Neural cell (in vitro differentiated cells): ENCODE measurements around the gene CCDC82. TPM values are rescaled to one million over a fixed set of nuclear protein-coding genes. Genes with fewer than 3 reads are reported as not detected.
A peak's percentile ranks its signal among the peaks of the same experiment; 100 is the strongest.

Source experiments
- H2AFZ ChIP-seq: fragments of 200-600, 300-800 bp; sonication (generic), shearing (Covaris generic); 2 replicates; pipeline ENCODE4 v1.6.0; 2014; ENCODE audit warnings: low read depth, mild to moderate bottlenecking, antibody characterized with exemption, low read length, moderate library complexity
- H3F3A ChIP-seq: fragments of 200-600 bp; shearing (Covaris generic); 2 replicates; pipeline ENCODE4 v1.6.1; 2016; ENCODE audit warnings: mild to moderate bottlenecking, moderate library complexity, mixed read lengths, antibody characterized with exemption, low read length; ENCODE audit not compliant: insufficient read depth, poor library complexity, severe bottlenecking
- H3K27ac ChIP-seq: fragments of 200-600, 300-800 bp; sonication (generic), shearing (Covaris generic); 2 replicates; pipeline ENCODE4 v1.5.1; 2014; ENCODE audit warnings: mild to moderate bottlenecking, low read length, moderate library complexity
- H3K27me3 ChIP-seq: fragments of 300-800, 200-600 bp; sonication (generic), shearing (Covaris generic); 2 replicates; pipeline ENCODE4 v1.6.0; 2014; ENCODE audit warnings: mild to moderate bottlenecking, low read depth, low read length, moderate library complexity; ENCODE audit not compliant: insufficient read depth
- H3K36me3 ChIP-seq: fragments of 300-800, 200-600 bp; sonication (generic), shearing (Covaris generic); 2 replicates; pipeline ENCODE4 v1.5.1; 2014; ENCODE audit warnings: mild to moderate bottlenecking, antibody characterized with exemption, low read length, moderate library complexity; ENCODE audit not compliant: insufficient read depth
- H3K4me2 ChIP-seq: fragments of 300-800, 200-600 bp; sonication (generic), shearing (Covaris generic); 2 replicates; pipeline ENCODE4 v1.6.0; 2014; ENCODE audit warnings: mild to moderate bottlenecking, low read length
- H3K4me3 ChIP-seq: fragments of 300-800, 200-600 bp; sonication (generic), shearing (Covaris generic); 2 replicates; pipeline ENCODE4 v1.5.1; 2014; ENCODE audit warnings: mild to moderate bottlenecking, low read length, moderate library complexity
- H3K79me2 ChIP-seq: fragments of 200-600 bp; shearing (Covaris generic); replicated peaks from 2 replicates; pipeline ENCODE4 v1.6.0; 2014; ENCODE audit warnings: mild to moderate bottlenecking, low read length, moderate library complexity; ENCODE audit not compliant: insufficient read depth
- H3K9ac ChIP-seq: fragments of 300-800, 200-600 bp; sonication (generic), shearing (Covaris generic); 2 replicates; pipeline ENCODE4 v1.6.1; 2016; ENCODE audit warnings: mild to moderate bottlenecking, low read length, mixed read lengths
- H3K9me2 ChIP-seq: fragments of 200-600 bp; shearing (Covaris generic); 2 replicates; pipeline ENCODE4 v1.6.1; 2016; ENCODE audit warnings: mild to moderate bottlenecking, low read length, mixed read lengths; ENCODE audit not compliant: insufficient read depth
- H3K9me3 ChIP-seq: fragments of 200-600, 300-800 bp; sonication (generic), shearing (Covaris generic); 2 replicates; pipeline ENCODE4 v1.6.1; 2016; ENCODE audit warnings: mild to moderate bottlenecking, mixed run types, low read length, moderate library complexity, mixed read lengths
- H4K20me1 ChIP-seq: fragments of 200-600 bp; shearing (Covaris generic); 2 replicates; pipeline ENCODE4 v1.6.1; 2016; ENCODE audit warnings: mild to moderate bottlenecking, mixed run types; ENCODE audit not compliant: insufficient read depth
- CTCF ChIP-seq: fragments of 450-650 bp; IDR thresholded peaks from 2 replicates; pipeline ENCODE4 v1.5.1; 2014; ENCODE audit warnings: antibody characterized with exemption, mild to moderate bottlenecking, moderate library complexity; ENCODE audit not compliant: poor library complexity, severe bottlenecking
- EP300 ChIP-seq: fragments of 450-650 bp; conservative IDR thresholded peaks from 2 replicates; pipeline ENCODE4 v1.6.1; 2014; ENCODE audit warnings: antibody characterized with exemption, mild to moderate bottlenecking, moderate library complexity; ENCODE audit not compliant: poor library complexity, severe bottlenecking
- EZH2 ChIP-seq: fragments of 200-600, 300-800 bp; shearing (Covaris generic), sonication (generic); IDR thresholded peaks from 2 replicates; pipeline ENCODE4 v1.6.1; 2014; ENCODE audit warnings: antibody characterized with exemption, low read length, borderline replicate concordance, mild to moderate bottlenecking; ENCODE audit not compliant: insufficient read depth, poor library complexity, severe bottlenecking
- MXI1 ChIP-seq: fragments of 450-650 bp; conservative IDR thresholded peaks from 2 replicates; pipeline ENCODE4 v1.6.1; 2014; ENCODE audit warnings: antibody characterized with exemption, mild to moderate bottlenecking; ENCODE audit not compliant: poor library complexity, severe bottlenecking
- POLR2AphosphoS5 ChIP-seq: IDR thresholded peaks from 2 replicates; pipeline ENCODE4 v1.6.1; 2012
- RAD21 ChIP-seq: fragments of 450-650 bp; conservative IDR thresholded peaks from 2 replicates; pipeline ENCODE4 v1.6.1; 2014; ENCODE audit warnings: antibody characterized with exemption, mild to moderate bottlenecking, moderate library complexity
- SMC3 ChIP-seq: fragments of 450-650 bp; conservative IDR thresholded peaks from 2 replicates; pipeline ENCODE4 v1.6.1; 2014; ENCODE audit warnings: antibody characterized with exemption, mild to moderate bottlenecking, moderate library complexity; ENCODE audit not compliant: poor library complexity
- TAF1 ChIP-seq: IDR thresholded peaks from 2 replicates; pipeline ENCODE4 v1.6.1; 2012; ENCODE audit warnings: low read depth
- polyA plus RNA-seq: library from polyadenylated mRNA; depleted of rRNA; stranded (reverse); fragments of >200 nt; gene quantifications from 2 replicates; pipeline ENCODE4 v1.2.3, GENCODE V29; 2014
- TF ChIP-seq, protein P1 (sequence below): IDR thresholded peaks from 2 replicates; pipeline ENCODE4 v1.6.1; 2012; ENCODE audit warnings: borderline replicate concordance

CCDC82 gene
- polyA plus RNA-seq, 1 donor from 2014 or later, result 238 TPM

- no peak for TF ChIP-seq CTCF
- no peak for TF ChIP-seq TAF1
- TF ChIP-seq MXI1, result no peak
- TF ChIP-seq POLR2AphosphoS5, result no peak
- TF ChIP-seq SMC3, result no peak
- TF ChIP-seq RAD21, result no peak
- TF ChIP-seq EP300, result no peak
- TF ChIP-seq, protein P1, sequence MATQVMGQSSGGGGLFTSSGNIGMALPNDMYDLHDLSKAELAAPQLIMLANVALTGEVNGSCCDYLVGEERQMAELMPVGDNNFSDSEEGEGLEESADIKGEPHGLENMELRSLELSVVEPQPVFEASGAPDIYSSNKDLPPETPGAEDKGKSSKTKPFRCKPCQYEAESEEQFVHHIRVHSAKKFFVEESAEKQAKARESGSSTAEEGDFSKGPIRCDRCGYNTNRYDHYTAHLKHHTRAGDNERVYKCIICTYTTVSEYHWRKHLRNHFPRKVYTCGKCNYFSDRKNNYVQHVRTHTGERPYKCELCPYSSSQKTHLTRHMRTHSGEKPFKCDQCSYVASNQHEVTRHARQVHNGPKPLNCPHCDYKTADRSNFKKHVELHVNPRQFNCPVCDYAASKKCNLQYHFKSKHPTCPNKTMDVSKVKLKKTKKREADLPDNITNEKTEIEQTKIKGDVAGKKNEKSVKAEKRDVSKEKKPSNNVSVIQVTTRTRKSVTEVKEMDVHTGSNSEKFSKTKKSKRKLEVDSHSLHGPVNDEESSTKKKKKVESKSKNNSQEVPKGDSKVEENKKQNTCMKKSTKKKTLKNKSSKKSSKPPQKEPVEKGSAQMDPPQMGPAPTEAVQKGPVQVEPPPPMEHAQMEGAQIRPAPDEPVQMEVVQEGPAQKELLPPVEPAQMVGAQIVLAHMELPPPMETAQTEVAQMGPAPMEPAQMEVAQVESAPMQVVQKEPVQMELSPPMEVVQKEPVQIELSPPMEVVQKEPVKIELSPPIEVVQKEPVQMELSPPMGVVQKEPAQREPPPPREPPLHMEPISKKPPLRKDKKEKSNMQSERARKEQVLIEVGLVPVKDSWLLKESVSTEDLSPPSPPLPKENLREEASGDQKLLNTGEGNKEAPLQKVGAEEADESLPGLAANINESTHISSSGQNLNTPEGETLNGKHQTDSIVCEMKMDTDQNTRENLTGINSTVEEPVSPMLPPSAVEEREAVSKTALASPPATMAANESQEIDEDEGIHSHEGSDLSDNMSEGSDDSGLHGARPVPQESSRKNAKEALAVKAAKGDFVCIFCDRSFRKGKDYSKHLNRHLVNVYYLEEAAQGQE, result no peak
- TF ChIP-seq EZH2, result no peak
These were observed 83.6 kb downstream of the CCDC82 start for GRCh38 chr11:96306071-96306470.

GRCh38 chr11:96303980-96304379 is 85.7 kb downstream of the CCDC82 start:
- H3K9ac ChIP-seq, result no peak overlapping the region
- no peaks in the 10 kb centered on the region for H4K20me1 ChIP-seq
- H3K27me3 ChIP-seq, result no peaks in the 10 kb centered on the region
- H3K36me3 ChIP-seq, result no peaks in the 10 kb centered on the region
- no peaks in the 10 kb centered on the region for H3K9me3 ChIP-seq
- H3K27ac ChIP-seq, result no peak overlapping the region
- no peaks in the 10 kb centered on the region for H3K79me2 ChIP-seq
- no peak for TF ChIP-seq EP300
- no peak for TF ChIP-seq SMC3
- TF ChIP-seq POLR2AphosphoS5, result no peak
- no peak for TF ChIP-seq TAF1
- TF ChIP-seq EZH2, result no peak
- TF ChIP-seq, protein P1, result no peak
- TF ChIP-seq RAD21, result no peak
- TF ChIP-seq MXI1, result no peak
- H2AFZ ChIP-seq, result no peak overlapping the region
- H3F3A ChIP-seq, result peaks cover 6% of the 10 kb centered on the region
- no peak overlapping the region for H3K4me3 ChIP-seq
- H3K9me2 ChIP-seq, result no peaks in the 10 kb centered on the region
- H3K4me2 ChIP-seq, result no peak overlapping the region

More at GRCh38 chr11:96306071-96306470, 83.6 kb downstream of the CCDC82 start:
- H3K79me2 ChIP-seq, result no peaks in the 10 kb centered on the region
- H3K27me3 ChIP-seq, result no peaks in the 10 kb centered on the region
- H3K36me3 ChIP-seq, result no peaks in the 10 kb centered on the region
- no peak overlapping the region for H2AFZ ChIP-seq
- no peaks in the 10 kb centered on the region for H4K20me1 ChIP-seq
- H3K9me3 ChIP-seq, result no peaks in the 10 kb centered on the region
- no peak overlapping the region for H3K27ac ChIP-seq
- no peak overlapping the region for H3K9ac ChIP-seq
- no peak overlapping the region for H3K4me3 ChIP-seq
- peaks cover 6% of the 10 kb centered on the region for H3F3A ChIP-seq
- H3K9me2 ChIP-seq, result no peaks in the 10 kb centered on the region
- peak overlapping the region; percentile 42 for H3K4me2 ChIP-seq
